ENCODE measurements around the gene SRC. TPM values are rescaled to one million over a fixed set of nuclear protein-coding genes. Genes with fewer than 3 reads are reported as not detected.

The SRC gene
- total RNA-seq, 1 experiment from 2014 or later = 197 TPM

GRCh38 chr20:37317994-37318640, 27.8 kb upstream of the SRC start:
- BruUV-seq (replicated peaks) = no TSS peak
- Mint-ChIP-seq H3K4me3 (ENCODE audit: unreplicated experiment) (no peak overlapping the region), H3K27me3 (ENCODE audit: insufficient read depth, unreplicated experiment) (no peaks in the 10 kb centered on the region), H3K4me1 (ENCODE audit: low read depth, unreplicated experiment) (peaks cover 13% of the 10 kb centered on the region), H3K9me3 (ENCODE audit: unreplicated experiment) (peaks cover 9% of the 10 kb centered on the region), H3K36me3 (ENCODE audit: insufficient read depth, unreplicated experiment) (peaks cover 6% of the 10 kb centered on the region), H3K27ac (ENCODE audit: unreplicated experiment) (peak overlapping the region; percentile 30)
- H3K36me3 ChIP-seq (ENCODE audit: control insufficient read depth, insufficient read depth, low read length) = peaks cover 5% of the 10 kb centered on the region
- TF ChIP-seq, protein P1, sequence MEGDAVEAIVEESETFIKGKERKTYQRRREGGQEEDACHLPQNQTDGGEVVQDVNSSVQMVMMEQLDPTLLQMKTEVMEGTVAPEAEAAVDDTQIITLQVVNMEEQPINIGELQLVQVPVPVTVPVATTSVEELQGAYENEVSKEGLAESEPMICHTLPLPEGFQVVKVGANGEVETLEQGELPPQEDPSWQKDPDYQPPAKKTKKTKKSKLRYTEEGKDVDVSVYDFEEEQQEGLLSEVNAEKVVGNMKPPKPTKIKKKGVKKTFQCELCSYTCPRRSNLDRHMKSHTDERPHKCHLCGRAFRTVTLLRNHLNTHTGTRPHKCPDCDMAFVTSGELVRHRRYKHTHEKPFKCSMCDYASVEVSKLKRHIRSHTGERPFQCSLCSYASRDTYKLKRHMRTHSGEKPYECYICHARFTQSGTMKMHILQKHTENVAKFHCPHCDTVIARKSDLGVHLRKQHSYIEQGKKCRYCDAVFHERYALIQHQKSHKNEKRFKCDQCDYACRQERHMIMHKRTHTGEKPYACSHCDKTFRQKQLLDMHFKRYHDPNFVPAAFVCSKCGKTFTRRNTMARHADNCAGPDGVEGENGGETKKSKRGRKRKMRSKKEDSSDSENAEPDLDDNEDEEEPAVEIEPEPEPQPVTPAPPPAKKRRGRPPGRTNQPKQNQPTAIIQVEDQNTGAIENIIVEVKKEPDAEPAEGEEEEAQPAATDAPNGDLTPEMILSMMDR (IDR thresholded peaks at IDR 0.05; ENCODE audit: insufficient read depth in 1 of 2, low read depth in 1 of 2, low read length in 1 of 2, severe bottlenecking in 1 of 2, unreplicated experiment in 1 of 2) = no peak
- intact Hi-C loops (cut with micrococcal nuclease; ENCODE audit: unreplicated experiment) = no loop called here
- peak in 1 of 2 experiments; percentile 28 for DNase-seq
- H3K4me1 ChIP-seq = peaks cover 7% of the 10 kb centered on the region; the same call in 1 of the 2 replicates
- no peaks in the 10 kb centered on the region; the same call in 1 of the 2 replicates for H3K9me3 ChIP-seq
- CTCF ChIA-PET = no interaction called here
- POLR2A ChIA-PET = no interaction called here
- no peak overlapping the region for H3K4me3 ChIP-seq (ENCODE audit: low read depth, low read length)
- H3K27me3 ChIP-seq (replicated peaks; ENCODE audit: control insufficient read depth, insufficient read depth, low read length) = no peaks in the 10 kb centered on the region

GRCh38 chr20:37319151-37319671, 26.7 kb upstream of the SRC start:
- Mint-ChIP-seq H3K27me3 (ENCODE audit: insufficient read depth, unreplicated experiment) (no peaks in the 10 kb centered on the region), H3K4me3 (ENCODE audit: unreplicated experiment) (no peak overlapping the region), H3K36me3 (ENCODE audit: insufficient read depth, unreplicated experiment) (peaks cover 6% of the 10 kb centered on the region), H3K27ac (ENCODE audit: unreplicated experiment) (no peak overlapping the region), H3K9me3 (ENCODE audit: unreplicated experiment) (peaks cover 10% of the 10 kb centered on the region), H3K4me1 (ENCODE audit: low read depth, unreplicated experiment) (peaks cover 7% of the 10 kb centered on the region)
- H3K9me3 ChIP-seq = no peaks in the 10 kb centered on the region; the same call in 1 of the 2 replicates
- H3K4me1 ChIP-seq = peaks cover 7% of the 10 kb centered on the region; the same call in 1 of the 2 replicates
- peaks cover 5% of the 10 kb centered on the region; the same call in 1 of the 2 replicates for H3K36me3 ChIP-seq (ENCODE audit: control insufficient read depth, insufficient read depth, low read length)
- BruUV-seq (replicated peaks) = no TSS peak
- ChIA-PET POLR2A (no interaction called here), CTCF (interaction anchor here (0.9 kb wide), 1 partner anchor 17 kb away, joined by 3 read pairs; no protein-coding TSS in a partner anchor)
- peak in 1 of 2 experiments; percentile 46 for DNase-seq
- H3K4me3 ChIP-seq (ENCODE audit: low read depth, low read length) = no peak overlapping the region
- intact Hi-C loops (cut with micrococcal nuclease; ENCODE audit: unreplicated experiment) = no loop called here
- no peaks in the 10 kb centered on the region for H3K27me3 ChIP-seq (replicated peaks; ENCODE audit: control insufficient read depth, insufficient read depth, low read length)
- TF ChIP-seq, protein P1 (IDR thresholded peaks at IDR 0.05; ENCODE audit: insufficient read depth in 1 of 2, low read depth in 1 of 2, low read length in 1 of 2, severe bottlenecking in 1 of 2, unreplicated experiment in 1 of 2) = no peak

DNA sequence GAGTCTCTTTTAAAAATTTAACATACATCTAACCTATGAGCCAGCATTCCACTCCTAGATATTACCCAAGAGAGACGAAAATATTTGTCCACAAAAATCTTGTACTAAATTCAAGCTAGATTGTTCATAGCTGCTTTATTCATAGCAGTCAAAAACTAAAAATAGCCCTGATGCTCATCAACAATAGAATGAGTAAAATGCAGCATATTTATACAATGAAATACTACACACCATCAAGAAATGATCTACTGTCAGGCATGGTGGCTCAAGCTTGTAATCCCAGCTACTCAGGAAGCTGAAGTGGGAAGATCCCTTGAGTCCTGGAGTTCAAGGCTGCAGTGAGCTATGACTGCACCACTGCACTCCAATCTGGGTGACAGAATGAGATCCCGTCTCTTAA, 22.0 kb upstream of the SRC start:
- Mint-ChIP-seq H3K36me3 (ENCODE audit: insufficient read depth, unreplicated experiment) (peaks cover 5% of the 10 kb centered on the region), H3K27me3 (ENCODE audit: insufficient read depth, unreplicated experiment) (no peaks in the 10 kb centered on the region), H3K27ac (ENCODE audit: unreplicated experiment) (no peak overlapping the region), H3K4me1 (ENCODE audit: low read depth, unreplicated experiment) (peaks cover 7% of the 10 kb centered on the region), H3K9me3 (ENCODE audit: unreplicated experiment) (peaks cover 10% of the 10 kb centered on the region), H3K4me3 (ENCODE audit: unreplicated experiment) (no peak overlapping the region)
- Histone ChIP-seq H3K36me3 (ENCODE audit: control insufficient read depth, insufficient read depth, low read length) (no peaks in the 10 kb centered on the region), H3K9me3 (no peaks in the 10 kb centered on the region; the same call in 1 of the 2 replicates), H3K27me3 (replicated peaks; ENCODE audit: control insufficient read depth, insufficient read depth, low read length) (no peaks in the 10 kb centered on the region), H3K4me3 (ENCODE audit: low read depth, low read length) (no peak overlapping the region), H3K4me1 (peaks cover 6% of the 10 kb centered on the region; the same call in 1 of the 2 replicates)
- intact Hi-C loops (cut with micrococcal nuclease; ENCODE audit: unreplicated experiment) = no loop called here
- TF ChIP-seq, protein P1 (IDR thresholded peaks at IDR 0.05; ENCODE audit: insufficient read depth in 1 of 2, low read depth in 1 of 2, low read length in 1 of 2, severe bottlenecking in 1 of 2, unreplicated experiment in 1 of 2) = no peak
- DNase-seq = peak in 1 of 2 experiments; percentile 11
- CTCF ChIA-PET = interaction anchor here (0.7 to 0.9 kb wide), 3 partner anchors 10 to 104 kb away, joined by 3 to 4 read pairs (median 4); no protein-coding TSS in a partner anchor
- BruUV-seq (replicated peaks) = no TSS peak
- POLR2A ChIA-PET = interaction anchor here (0.5 to 0.6 kb wide), 2 partner anchors 45 to 56 kb away, joined by 3 to 9 read pairs; no protein-coding TSS in a partner anchor

Measured in Caco-2 (cell line).